Kidney (tissue), 14 donors: ENCODE measurements around the gene LCE1A. TPM values are rescaled to one million over a fixed set of nuclear protein-coding genes. Genes with fewer than 3 reads are reported as not detected.
A peak's percentile ranks its signal among the peaks of the same experiment; 100 is the strongest.

ENCODE experiments used
- DNase-seq, 5 donors: peaks; one replicate each; pipeline ENCODE4 v3.0.0-alpha.2; 2013 to 2020
- FAIRE-seq: peaks from 2 replicates; lab custom pipeline; 2012; peaks lifted over from hg19 to GRCh38; lab: Jason Lieb, UNC
- H3K27ac ChIP-seq, 2 donors: one replicate each; pipeline ENCODE4 v1.7.0; 2013; ENCODE audit warnings: low read depth in 2 of 2, low read length in 2 of 2, inconsistent platforms in 1 of 2
- H3K27me3 ChIP-seq: one replicate; pipeline ENCODE4 v1.7.1; 2013; ENCODE audit warnings: low read length, inconsistent platforms; ENCODE audit not compliant: control insufficient read depth, insufficient read depth
- H3K36me3 ChIP-seq, 3 donors: one replicate each; pipeline versions ENCODE4 v1.7.0 to v1.7.1; 2013; ENCODE audit warnings: low read length in 3 of 3, control low read depth in 1 of 3, inconsistent platforms in 1 of 3; ENCODE audit not compliant: insufficient read depth in 3 of 3, control insufficient read depth in 2 of 3
- H3K4me1 ChIP-seq, 3 donors: one replicate each; pipeline versions ENCODE4 v1.7.0 to v1.7.1; 2013; ENCODE audit warnings: low read length in 3 of 3, inconsistent platforms in 1 of 3, low read depth in 1 of 3; ENCODE audit not compliant: control insufficient read depth in 2 of 3, insufficient read depth in 2 of 3
- H3K4me3 ChIP-seq, 3 donors: one replicate each; pipeline versions ENCODE4 v1.7.0 to v1.8.1; 2013; ENCODE audit warnings: low read length in 3 of 3, control low read depth in 1 of 3, inconsistent platforms in 1 of 3
- H3K9ac ChIP-seq, 3 donors: one replicate each; pipeline versions ENCODE4 v1.7.0 to v1.7.1; 2013; ENCODE audit warnings: low read length in 3 of 3, control low read depth in 1 of 3, inconsistent platforms in 1 of 3
- H3K9me3 ChIP-seq, 3 donors: one replicate each; pipeline versions ENCODE4 v1.7.0 to v1.7.1; 2013; ENCODE audit warnings: low read length in 3 of 3, control low read depth in 1 of 3, inconsistent platforms in 1 of 3; ENCODE audit not compliant: control insufficient read depth in 2 of 3, insufficient read depth in 1 of 3
- CTCF ChIP-seq: IDR thresholded peaks from 3 replicates; pipeline ENCODE4 v1.5.1; 2012; ENCODE audit warnings: mild to moderate bottlenecking, moderate library complexity, borderline replicate concordance; ENCODE audit not compliant: insufficient read depth; ENCODE audit errors: extremely low read depth
- intact Hi-C: fragments of 100-400 bp; cut with DNase I; formaldehyde crosslinking; loops from one replicate; pipeline ENCODE4 v1.11.1; 2022
- polyA plus RNA-seq: library from polyadenylated mRNA; stranded (reverse); fragments of 350-450 nt; fragmentation: Illumina TruSeq; extraction: RNeasy Lipid Tissue Mini Kit (QIAGEN cat#74804); gene quantifications from one replicate; pipeline ENCODE4 v1.2.3, GENCODE V29; 2014; ENCODE audit warnings: low read depth, low replicate concordance; ENCODE audit not compliant: insufficient read depth
- total RNA-seq: library from RNA; stranded (reverse); fragmentation: NEBNext Ultra II Directional; extraction: Animal tissue kit (Norgen Biotek cat#: 25700); gene quantifications from one replicate; pipeline ENCODE4 v1.2.1, GENCODE V29; 2021
- donor health status: control.
- donor health status: control.
- donor health status: control.
- donor health status: control.
- donor health status: control.
- donor health status: DM: yes; HTN: yes; CAD: no.
- donor health status: Normal renal cell carcinoma (clear cell type).

Gene LCE1A
- total and polyA plus RNA-seq, 2 donors from 2014 or later, result not detected

GRCh38 chr1:152869808-152870419, 42.6 kb downstream of the LCE1A start:
- Histone ChIP-seq H3K4me1 (no peaks in the 10 kb centered on the region), H3K9ac (no peak overlapping the region), H3K4me3 (no peak overlapping the region), H3K27ac (no peak overlapping the region), H3K27me3 (no peaks in the 10 kb centered on the region), H3K36me3 (no peaks in the 10 kb centered on the region), H3K9me3 (no peaks in the 10 kb centered on the region)
- peak; percentile 29 for TF ChIP-seq CTCF
- intact Hi-C loops, result no loop called here
- FAIRE-seq, result no peak
- DNase-seq, result peak in 4 of 5 donors; percentile 46 to 78 (median 69)

GRCh38 chr1:152870831-152871730, 43.8 kb downstream of the LCE1A start:
- no peaks in the 10 kb centered on the region for H3K36me3 ChIP-seq
- peak in 3 of 5 donors; percentile 23 to 45 (median 34) for DNase-seq
- H3K4me3 ChIP-seq, result no peak overlapping the region
- H3K9me3 ChIP-seq, result no peaks in the 10 kb centered on the region
- intact Hi-C loops, result no loop called here
- H3K9ac ChIP-seq, result no peak overlapping the region
- TF ChIP-seq CTCF, result peak; percentile 28
- no peak overlapping the region for H3K27ac ChIP-seq
- FAIRE-seq, result no peak
- no peaks in the 10 kb centered on the region for H3K4me1 ChIP-seq
- no peaks in the 10 kb centered on the region for H3K27me3 ChIP-seq

DNA sequence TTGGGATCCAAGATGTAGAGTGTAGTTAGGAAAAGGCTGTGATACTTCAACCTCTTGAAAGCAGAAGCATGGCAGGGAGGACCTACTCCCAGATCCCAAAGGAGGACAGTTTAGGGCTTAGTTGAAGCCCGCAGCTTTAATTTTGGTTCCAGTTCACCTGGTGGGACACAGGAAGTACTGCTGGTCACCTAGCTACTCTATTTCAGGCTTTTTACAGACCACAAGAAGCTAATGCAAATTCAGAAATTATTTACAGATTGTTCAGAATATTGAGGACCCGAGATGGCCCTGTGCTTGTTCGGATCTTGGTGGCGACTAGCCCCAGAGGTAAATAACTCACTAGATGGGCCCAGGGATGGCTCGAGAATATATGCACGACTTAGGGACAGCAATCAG, 44.5 kb downstream of the LCE1A start:
- no peak for FAIRE-seq
- intact Hi-C loops, result no loop called here

More for the DNA sequence above, 44.5 kb downstream of the LCE1A start:
- no peak for DNase-seq
- H3K4me3 ChIP-seq, result no peak overlapping the region
- H3K4me1 ChIP-seq, result no peaks in the 10 kb centered on the region
- no peaks in the 10 kb centered on the region for H3K9me3 ChIP-seq
- no peaks in the 10 kb centered on the region for H3K27me3 ChIP-seq
- TF ChIP-seq CTCF, result no peak
- H3K36me3 ChIP-seq, result no peaks in the 10 kb centered on the region
- no peak overlapping the region for H3K9ac ChIP-seq
- H3K27ac ChIP-seq, result no peak overlapping the region
